Hepatocyte (in vitro differentiated cells): ENCODE results near the gene C10orf62.

ENCODE experiments used
- EZH2phosphoT487 ChIP-seq: fragments of 200-600 bp; sonication (generic); IDR thresholded peaks from one replicate; pipeline ENCODE4 v1.6.1; 2018; ENCODE audit warnings: antibody characterized with exemption, mild to moderate bottlenecking, low read depth, moderate library complexity; ENCODE audit not compliant: unreplicated experiment, severe bottlenecking
- TF ChIP-seq, protein P1 (sequence below): fragments of 200-600 bp; sonication (generic); IDR thresholded peaks from 2 replicates; pipeline ENCODE4 v1.5.1; 2016; ENCODE audit warnings: antibody characterized with exemption, mild to moderate bottlenecking; ENCODE audit not compliant: poor library complexity

DNA sequence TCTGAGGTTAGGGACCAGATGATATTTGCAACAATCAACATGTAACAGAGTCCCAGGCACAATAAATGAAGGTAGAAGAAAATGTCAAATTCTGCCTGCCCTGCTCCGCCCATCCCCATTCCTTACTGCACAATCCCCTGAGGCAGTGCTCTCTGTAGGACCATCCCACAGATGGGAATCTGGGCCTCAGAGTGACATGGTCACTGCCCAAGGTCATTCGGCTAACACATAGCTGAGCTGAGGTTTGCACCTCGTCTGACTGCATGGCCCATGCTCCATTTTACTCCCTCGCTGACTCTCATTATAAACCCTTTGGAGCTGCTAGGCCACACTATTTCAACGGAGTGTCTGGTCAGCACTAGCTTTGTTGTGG, 4.1 kb upstream of the C10orf62 start:
- TF ChIP-seq, protein P1, sequence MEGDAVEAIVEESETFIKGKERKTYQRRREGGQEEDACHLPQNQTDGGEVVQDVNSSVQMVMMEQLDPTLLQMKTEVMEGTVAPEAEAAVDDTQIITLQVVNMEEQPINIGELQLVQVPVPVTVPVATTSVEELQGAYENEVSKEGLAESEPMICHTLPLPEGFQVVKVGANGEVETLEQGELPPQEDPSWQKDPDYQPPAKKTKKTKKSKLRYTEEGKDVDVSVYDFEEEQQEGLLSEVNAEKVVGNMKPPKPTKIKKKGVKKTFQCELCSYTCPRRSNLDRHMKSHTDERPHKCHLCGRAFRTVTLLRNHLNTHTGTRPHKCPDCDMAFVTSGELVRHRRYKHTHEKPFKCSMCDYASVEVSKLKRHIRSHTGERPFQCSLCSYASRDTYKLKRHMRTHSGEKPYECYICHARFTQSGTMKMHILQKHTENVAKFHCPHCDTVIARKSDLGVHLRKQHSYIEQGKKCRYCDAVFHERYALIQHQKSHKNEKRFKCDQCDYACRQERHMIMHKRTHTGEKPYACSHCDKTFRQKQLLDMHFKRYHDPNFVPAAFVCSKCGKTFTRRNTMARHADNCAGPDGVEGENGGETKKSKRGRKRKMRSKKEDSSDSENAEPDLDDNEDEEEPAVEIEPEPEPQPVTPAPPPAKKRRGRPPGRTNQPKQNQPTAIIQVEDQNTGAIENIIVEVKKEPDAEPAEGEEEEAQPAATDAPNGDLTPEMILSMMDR, result no peak
- TF ChIP-seq EZH2phosphoT487, result no peak
